Right cardiac atrium (tissue), 5 donors: ENCODE results near the gene COL24A1. TPM values are rescaled to one million over a fixed set of nuclear protein-coding genes. Genes with fewer than 3 reads are reported as not detected.
"Not testable (repeated sequence)": the region's sequence is repeated elsewhere in the genome, so short reads cannot be mapped to it uniquely, and the experiment has no call there.

Experiments used
- ATAC-seq, 2 donors: fragments of 200-7000 bp; cut with Tn5 transposase; one replicate each; pipeline versions ENCODE4 v1.8.0 to v1.9.1; 2020; ENCODE audit warnings: moderate library complexity in 2 of 2, mild to moderate bottlenecking in 1 of 2
- DNase-seq, 3 donors: peaks; one replicate each; pipeline ENCODE4 v3.0.0-alpha.2; 2020
- H3K27ac ChIP-seq: one replicate; pipeline ENCODE4 v1.5.1; 2013; ENCODE audit warnings: mild to moderate bottlenecking, low read length, control low read depth, moderate library complexity
- H3K27me3 ChIP-seq: one replicate; pipeline ENCODE4 v1.6.1; 2013; ENCODE audit not compliant: control insufficient read depth, insufficient read depth
- H3K4me1 ChIP-seq: one replicate; pipeline ENCODE4 v1.6.1; 2013; ENCODE audit warnings: low read length; ENCODE audit not compliant: control insufficient read depth, insufficient read depth
- H3K4me3 ChIP-seq: one replicate; pipeline ENCODE4 v1.5.1; 2013; ENCODE audit warnings: low read length, control low read depth
- H3K9me3 ChIP-seq: one replicate; pipeline ENCODE4 v1.6.1; 2013; ENCODE audit warnings: low read length; ENCODE audit not compliant: control insufficient read depth
- WGBS: extraction: QIAGEN DNeasy Blood & Tissue Kit; methylation state at CpG from one replicate; pipeline ENCODE4 v1.1.7; 2013; 5-methylcytosine and 5-hydroxymethylcytosine counted together
- intact Hi-C, 4 donors: fragments of 100-400 bp; cut with DNase I; formaldehyde crosslinking; loops; one replicate each; pipeline versions ENCODE4 v1.11.0 to v1.14.0; 2022 to 2023
- polyA plus RNA-seq: library from polyadenylated mRNA; stranded (reverse); fragments of 200-250 nt; gene quantifications from one replicate; pipeline ENCODE4 v1.2.3, GENCODE V29; 2013
- total RNA-seq, 4 donors: library from RNA; stranded (reverse); fragmentation: NEBNext Ultra II Directional; extraction: Animal tissue kit (Norgen Biotek cat#: 25700); gene quantifications; one replicate each; pipeline ENCODE4 v1.2.1, GENCODE V29; 2021
- donor health status: healthy with polysubstance abuse.
- donor health status: DM: no; HTN: yes; CAD: no.
- donor health status: DM: no; HTN: no; CAD: no.
- donor health status: DM: no; HTN: yes; CAD: no; lungs with severe emphysema.
- donor health status: DM: yes; HTN: yes; CAD: no.

Gene COL24A1
- total and polyA plus RNA-seq, 5 donors: 0.93 to 6.9 (median 4.7) TPM

DNA sequence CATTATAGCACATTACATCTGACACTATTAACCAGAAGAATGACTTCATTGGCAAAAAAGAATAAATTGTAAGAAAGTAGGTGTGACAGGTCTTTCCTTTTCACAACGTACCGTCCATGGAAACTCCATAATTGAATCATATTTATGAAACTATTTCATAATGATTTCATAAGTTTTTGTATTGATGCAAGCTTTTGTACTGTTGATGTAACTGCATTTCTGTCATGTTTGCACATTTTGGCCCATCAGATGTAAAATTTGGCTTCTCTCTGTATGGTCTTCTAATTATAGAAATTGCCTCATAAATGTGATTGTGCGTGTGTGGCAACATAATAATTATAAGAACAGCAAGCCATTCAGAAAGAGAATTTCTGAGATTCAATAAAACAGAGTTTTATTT lies 267.7 kb downstream of the COL24A1 start:
- Histone ChIP-seq H3K9me3 (no peaks in the 10 kb centered on the region), H3K27me3 (no peaks in the 10 kb centered on the region), H3K27ac (no peak overlapping the region), H3K4me1 (no peaks in the 10 kb centered on the region), H3K4me3 (no peak overlapping the region)
- WGBS: 54% methylated on average over 3 of the region's 3 CpGs
- no peak for DNase-seq
- intact Hi-C loops: no loop called here
- no peak for ATAC-seq

DNA sequence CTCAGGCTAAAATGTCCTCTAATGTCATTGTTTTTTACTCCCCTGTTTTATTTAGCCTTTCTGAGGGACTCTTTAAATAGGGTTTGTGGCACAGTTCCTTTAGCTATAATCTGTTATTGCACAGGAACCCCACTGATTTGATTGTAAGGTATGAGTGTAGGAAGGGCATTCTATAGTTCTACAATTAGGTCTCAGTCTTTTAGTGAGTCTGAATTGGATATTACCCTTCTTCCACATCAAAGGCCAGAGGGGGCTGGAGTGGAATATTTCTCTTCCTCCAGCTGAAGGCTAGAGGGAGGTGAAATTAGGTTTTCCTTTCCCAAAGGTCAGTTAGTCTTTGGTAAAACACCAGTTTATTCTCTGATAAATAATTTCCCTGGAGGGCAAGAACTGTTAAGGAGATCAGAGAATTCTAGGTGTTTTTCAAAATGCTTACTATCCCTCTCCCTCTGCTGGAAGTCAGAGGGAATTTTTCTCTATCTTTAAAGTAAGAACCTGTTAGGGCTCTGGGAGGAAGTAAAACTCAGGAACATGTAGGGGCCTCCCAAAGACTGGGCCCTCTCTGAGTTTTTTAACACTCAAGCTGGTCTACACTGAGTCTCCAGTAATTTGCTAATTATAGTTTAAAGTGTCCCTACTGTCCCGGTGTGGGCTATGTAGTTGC lies 272.1 kb downstream of the COL24A1 start:
- ATAC-seq (no peak), DNase-seq (no peak)
- Histone ChIP-seq H3K4me3 (no peak overlapping the region), H3K27ac (no peak overlapping the region), H3K4me1 (no peaks in the 10 kb centered on the region), H3K9me3 (no peaks in the 10 kb centered on the region), H3K27me3 (no peaks in the 10 kb centered on the region)
- intact Hi-C loops: no loop called here
- WGBS: 55% methylated on average over 1 of the region's 1 CpG

DNA sequence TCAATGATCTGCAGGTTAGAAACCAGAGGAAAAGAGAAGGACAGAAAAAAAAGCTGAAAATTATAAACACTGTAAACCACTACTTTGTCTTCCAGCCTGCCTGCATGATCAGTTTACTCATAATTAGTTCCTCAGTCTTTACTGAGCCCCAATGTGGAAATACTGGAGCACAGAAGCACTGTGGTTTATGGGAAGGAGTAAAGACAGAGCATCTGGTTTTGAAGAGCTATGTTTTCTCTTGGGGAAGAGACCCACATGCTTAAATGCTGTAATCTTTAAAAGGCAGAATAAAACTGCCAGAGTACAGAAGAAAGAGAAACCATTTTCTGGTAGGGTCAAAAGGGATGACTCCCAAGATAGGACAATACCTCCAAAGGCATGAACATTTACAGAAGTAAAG lies 289.4 kb downstream of the COL24A1 start:
- no peaks in the 10 kb centered on the region for H3K27me3 ChIP-seq
- no peaks in the 10 kb centered on the region for H3K9me3 ChIP-seq
- intact Hi-C loops: no loop called here
- ATAC-seq: no peak
- no peak overlapping the region for H3K27ac ChIP-seq
- no peaks in the 10 kb centered on the region for H3K4me1 ChIP-seq
- H3K4me3 ChIP-seq: no peak overlapping the region
- no peak for DNase-seq

DNA sequence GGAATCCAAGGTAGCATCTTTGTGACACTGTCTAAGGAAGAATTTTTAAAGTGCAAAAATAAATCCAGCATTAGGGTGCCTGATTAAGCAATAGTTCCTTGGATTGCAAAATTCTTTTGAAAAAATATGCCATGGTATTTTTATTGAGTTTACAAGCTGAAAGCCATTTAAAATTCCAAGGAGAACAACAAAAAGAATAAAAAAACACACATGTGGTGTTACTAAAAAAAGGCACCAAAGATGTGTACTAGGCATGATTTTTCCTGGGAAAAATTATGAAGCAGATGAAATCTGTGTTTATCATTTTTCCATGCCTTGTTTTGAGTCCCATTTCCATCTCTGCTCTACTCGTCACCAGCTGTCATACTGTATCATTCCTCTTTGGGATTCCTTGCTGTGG lies 291.4 kb downstream of the COL24A1 start:
- 23% methylated on average over 1 of the region's 1 CpG for WGBS
- no peaks in the 10 kb centered on the region for H3K4me1 ChIP-seq
- no peaks in the 10 kb centered on the region for H3K27me3 ChIP-seq
- no peak for DNase-seq
- H3K9me3 ChIP-seq: no peaks in the 10 kb centered on the region
- no peak overlapping the region for H3K27ac ChIP-seq
- H3K4me3 ChIP-seq: no peak overlapping the region
- intact Hi-C loops: no loop called here
- ATAC-seq: no peak

DNA sequence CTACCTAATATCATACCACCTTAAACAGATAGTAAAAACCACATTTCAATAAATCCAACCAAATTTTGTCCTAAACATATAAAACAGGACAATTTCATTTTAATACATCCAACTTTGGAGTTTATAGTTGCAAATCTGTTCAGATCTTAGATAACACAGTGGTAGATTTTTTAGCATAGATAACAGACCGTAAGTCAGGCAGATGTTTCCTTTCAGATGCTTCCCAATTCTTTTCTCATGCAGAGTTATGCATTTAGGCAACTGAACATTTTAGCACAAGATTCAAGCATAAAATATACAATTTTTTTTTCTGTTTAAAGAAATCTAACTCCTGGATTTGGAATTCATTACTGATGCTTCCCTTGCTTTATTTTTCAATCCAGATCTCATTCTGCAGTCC lies 291.8 kb downstream of the COL24A1 start:
- intact Hi-C loops: no loop called here
- Histone ChIP-seq H3K4me1 (no peaks in the 10 kb centered on the region), H3K9me3 (no peaks in the 10 kb centered on the region), H3K27me3 (no peaks in the 10 kb centered on the region), H3K27ac (no peak overlapping the region), H3K4me3 (no peak overlapping the region)
- 68% methylated on average over 1 of the region's 1 CpG for WGBS
- DNase-seq (no peak), ATAC-seq (no peak)

DNA sequence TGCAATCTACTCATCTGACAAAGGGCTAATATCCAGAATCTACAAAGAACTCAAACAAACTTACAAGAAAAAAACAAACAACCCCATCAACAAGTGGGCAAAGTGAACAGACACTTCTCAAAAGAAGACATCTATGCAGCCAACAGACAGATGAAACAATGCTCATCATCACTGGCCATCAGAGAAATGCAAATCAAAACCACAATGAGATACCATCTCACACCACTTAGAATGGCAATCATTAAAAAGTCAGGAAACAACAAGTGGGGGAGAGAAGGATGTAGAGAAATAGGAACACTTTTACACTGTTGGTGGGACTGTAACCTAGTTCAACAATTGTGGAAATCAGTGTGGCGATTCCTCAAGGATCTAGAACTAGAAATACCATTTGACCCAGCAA lies 292.9 kb downstream of the COL24A1 start:
- DNase-seq, H3K4me3 ChIP-seq, H3K9me3 ChIP-seq, ATAC-seq, intact Hi-C loops, H3K4me1 ChIP-seq, H3K27me3 ChIP-seq, H3K27ac ChIP-seq: not testable (repeated sequence)
- WGBS: 91% methylated on average over 1 of the region's 1 CpG

DNA sequence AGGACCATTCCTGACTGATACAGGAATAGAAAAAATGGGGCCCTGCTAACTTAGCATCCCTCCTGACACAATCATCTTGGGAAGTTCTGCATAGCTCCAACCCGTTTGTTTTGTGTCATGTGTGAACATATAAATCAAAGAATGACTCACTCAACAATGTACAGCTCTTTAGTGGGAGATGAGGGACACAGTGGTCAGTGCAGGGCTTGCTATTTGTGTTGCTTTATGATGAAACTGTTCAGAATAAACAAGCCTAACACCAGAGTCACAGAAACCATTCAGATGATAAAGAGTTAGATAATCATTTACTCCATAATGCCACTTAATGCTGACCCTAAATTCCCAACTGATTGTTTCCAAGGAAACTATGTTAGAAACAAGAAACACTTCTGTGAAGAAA lies 294.1 kb downstream of the COL24A1 start:
- ATAC-seq (no peak), DNase-seq (no peak)
- H3K9me3 ChIP-seq: no peaks in the 10 kb centered on the region
- H3K27ac ChIP-seq: no peak overlapping the region
- H3K4me3 ChIP-seq: no peak overlapping the region
- H3K4me1 ChIP-seq: no peaks in the 10 kb centered on the region
- WGBS: 33% methylated on average over 1 of the region's 1 CpG
- intact Hi-C loops: no loop called here
- no peaks in the 10 kb centered on the region for H3K27me3 ChIP-seq

DNA sequence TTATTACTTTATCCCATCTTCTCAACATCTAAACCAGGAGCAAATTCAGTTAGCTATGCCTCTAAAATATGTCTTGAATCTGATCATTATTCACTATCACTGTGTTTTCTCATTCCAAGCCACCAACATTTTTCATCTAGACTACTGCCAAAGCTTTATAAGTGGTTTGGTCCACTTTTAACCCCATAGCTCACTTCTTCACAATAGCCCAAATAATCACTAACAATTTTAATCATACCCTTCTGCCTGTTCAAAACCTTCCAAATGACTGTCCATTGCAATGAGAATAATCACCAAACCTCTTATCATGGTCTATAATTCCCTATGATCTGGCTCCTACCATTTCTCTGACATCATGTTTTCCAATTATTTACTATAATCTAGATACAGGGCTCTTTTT lies 298.6 kb downstream of the COL24A1 start:
- no peak overlapping the region for H3K27ac ChIP-seq
- intact Hi-C loops: no loop called here
- DNase-seq (no peak), ATAC-seq (no peak)
- no peaks in the 10 kb centered on the region for H3K4me1 ChIP-seq
- no peaks in the 10 kb centered on the region for H3K27me3 ChIP-seq
- no peaks in the 10 kb centered on the region for H3K9me3 ChIP-seq
- H3K4me3 ChIP-seq: no peak overlapping the region

DNA sequence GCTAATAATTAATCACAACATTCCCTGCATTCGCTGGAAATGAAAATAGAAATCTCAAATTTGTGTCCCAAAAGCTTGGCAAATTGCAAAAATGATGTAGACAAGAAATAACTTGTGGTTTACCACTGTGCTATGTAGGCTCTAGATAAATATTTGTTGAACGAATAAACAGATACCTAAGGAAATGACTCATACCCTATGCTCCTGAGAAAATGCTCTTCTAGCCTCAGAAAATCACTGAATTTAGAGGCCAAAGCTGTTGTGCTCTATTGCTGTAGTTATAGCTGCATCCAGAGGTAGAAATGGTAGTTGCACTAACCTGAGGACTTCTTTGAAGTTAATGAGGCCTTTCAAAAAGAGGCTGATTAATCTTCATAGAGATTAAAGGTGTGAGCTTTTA lies 306.3 kb downstream of the COL24A1 start:
- no peak for DNase-seq
- no peak overlapping the region for H3K4me3 ChIP-seq
- 49% methylated on average over 2 of the region's 2 CpGs for WGBS
- H3K4me1 ChIP-seq: no peaks in the 10 kb centered on the region
- no peaks in the 10 kb centered on the region for H3K27me3 ChIP-seq
- no peaks in the 10 kb centered on the region for H3K9me3 ChIP-seq
- no peak for ATAC-seq
- intact Hi-C loops: no loop called here
- no peak overlapping the region for H3K27ac ChIP-seq

DNA sequence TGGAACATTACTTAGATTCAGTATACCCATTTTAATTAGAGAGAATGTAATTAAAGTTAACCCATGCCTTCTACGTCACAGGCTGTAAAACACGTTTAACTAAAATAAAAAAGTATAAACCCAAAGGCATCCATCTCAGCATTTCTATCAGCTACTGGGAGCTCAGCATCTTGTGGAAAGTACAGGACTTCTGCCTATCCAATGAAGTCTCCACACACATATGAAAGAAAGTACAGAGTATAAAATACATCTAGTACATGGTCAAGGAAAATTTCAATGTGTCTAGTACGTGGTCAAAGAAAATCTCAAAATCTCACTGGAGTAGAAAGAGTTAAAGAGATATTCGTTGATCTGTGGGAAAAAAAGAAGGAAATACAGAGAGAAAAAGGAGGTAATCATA lies 306.9 kb downstream of the COL24A1 start:
- no peak overlapping the region for H3K27ac ChIP-seq
- H3K27me3 ChIP-seq: no peaks in the 10 kb centered on the region
- ATAC-seq (no peak), DNase-seq (no peak)
- H3K4me1 ChIP-seq: no peaks in the 10 kb centered on the region
- intact Hi-C loops: no loop called here
- no peaks in the 10 kb centered on the region for H3K9me3 ChIP-seq
- H3K4me3 ChIP-seq: no peak overlapping the region
- 67% methylated on average over 4 of the region's 4 CpGs for WGBS

DNA sequence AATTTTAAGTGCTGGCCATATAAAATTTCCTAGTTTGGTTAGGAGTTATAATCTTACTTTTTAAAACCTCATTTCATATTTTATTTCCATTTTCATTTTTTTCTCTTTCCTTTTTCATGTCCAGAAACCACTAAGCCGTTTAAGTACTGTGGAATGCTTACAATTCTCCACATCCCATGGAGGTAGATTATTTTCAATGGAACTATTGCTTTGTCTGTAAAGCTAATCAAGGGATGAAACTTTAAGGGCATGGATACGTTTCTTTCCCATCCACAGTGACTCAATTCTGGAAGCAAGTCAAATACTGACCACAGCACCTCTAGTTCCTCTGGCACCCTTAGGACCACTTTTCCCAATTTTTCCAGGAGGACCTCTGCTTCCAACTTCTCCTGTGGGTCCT lies 309.2 kb downstream of the COL24A1 start:
- intact Hi-C loops: no loop called here
- Histone ChIP-seq H3K27me3 (no peaks in the 10 kb centered on the region), H3K4me1 (no peaks in the 10 kb centered on the region), H3K4me3 (no peak overlapping the region), H3K27ac (no peak overlapping the region), H3K9me3 (no peaks in the 10 kb centered on the region)
- DNase-seq (no peak), ATAC-seq (no peak)
- 63% methylated on average over 2 of the region's 2 CpGs for WGBS

DNA sequence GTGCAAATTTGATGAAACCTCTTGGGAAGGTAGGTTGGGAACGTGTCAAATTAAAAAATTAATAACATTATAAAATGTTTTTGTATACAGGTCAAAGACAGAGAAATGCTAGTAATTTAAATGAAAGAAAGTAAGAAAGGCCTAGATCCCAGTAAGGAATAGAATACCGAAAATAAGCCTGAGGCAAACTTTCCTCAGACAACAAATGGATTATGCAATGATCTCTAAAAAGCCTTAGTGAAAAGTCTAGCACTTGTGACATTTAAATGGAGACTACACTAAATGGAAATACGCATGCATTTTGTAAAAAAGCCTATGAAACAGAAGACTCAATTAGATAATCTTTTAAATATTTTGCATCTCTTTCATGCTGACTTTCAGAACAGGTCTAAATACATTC lies 309.9 kb downstream of the COL24A1 start:
- Histone ChIP-seq H3K27ac (no peak overlapping the region), H3K4me1 (no peaks in the 10 kb centered on the region), H3K27me3 (no peaks in the 10 kb centered on the region), H3K9me3 (no peaks in the 10 kb centered on the region), H3K4me3 (no peak overlapping the region)
- WGBS: 72% methylated on average over 3 of the region's 3 CpGs
- intact Hi-C loops: no loop called here
- ATAC-seq (no peak), DNase-seq (no peak)
